Retinal pigment epithelial cell (primary cell): ENCODE results near the gene CCAR1.
A peak's percentile ranks its signal among the peaks of the same experiment; 100 is the strongest.
"Not testable (repeated sequence)": the region's sequence is repeated elsewhere in the genome, so short reads cannot be mapped to it uniquely, and the experiment has no call there.

ENCODE experiments used
- DNase-seq: peaks from one replicate; pipeline ENCODE4 v3.0.0-alpha.2; 2010; ENCODE audit warnings: low read depth
- H3K4me3 ChIP-seq: 2 replicates; pipeline ENCODE4 v1.5.1; 2011; ENCODE audit warnings: mild to moderate bottlenecking, low read length, control low read depth, moderate library complexity
- CTCF ChIP-seq: conservative IDR thresholded peaks from 2 replicates; pipeline ENCODE4 v1.5.1; 2011; ENCODE audit warnings: low read depth, low read length, control low read depth, inconsistent platforms

The CCAR1 gene

GRCh38 chr10:68800211-68800610, 79.2 kb downstream of the CCAR1 start:
- DNase-seq: no peak
- no peak overlapping the region for H3K4me3 ChIP-seq
- no peak for TF ChIP-seq CTCF

- DNase-seq: no peak
- no peak for TF ChIP-seq CTCF
- no peak overlapping the region for H3K4me3 ChIP-seq
Measured at GRCh38 chr10:68804692-68805091, 83.7 kb downstream of the CCAR1 start.

GRCh38 chr10:68810830-68811229, 89.8 kb downstream of the CCAR1 start:
- DNase-seq: not testable (repeated sequence)

GRCh38 chr10:68811314-68812009, 90.4 kb downstream of the CCAR1 start:
- TF ChIP-seq CTCF: no peak
- H3K4me3 ChIP-seq: no peak overlapping the region
- no peak for DNase-seq

More at GRCh38 chr10:68810830-68811229, 89.8 kb downstream of the CCAR1 start:
- H3K4me3 ChIP-seq: not testable (repeated sequence)

GRCh38 chr10:68812420-68812819, 91.4 kb downstream of the CCAR1 start:
- TF ChIP-seq CTCF: no peak
- no peak overlapping the region for H3K4me3 ChIP-seq
- DNase-seq: no peak

- peak; percentile 66 for DNase-seq
- H3K4me3 ChIP-seq: no peak overlapping the region
- TF ChIP-seq CTCF: no peak
Measured at GRCh38 chr10:68813559-68813958, 92.5 kb downstream of the CCAR1 start.

- no peak overlapping the region for H3K4me3 ChIP-seq
- DNase-seq: no peak
- TF ChIP-seq CTCF: no peak
Measured at GRCh38 chr10:68816796-68817412, 95.9 kb downstream of the CCAR1 start.

GRCh38 chr10:68820359-68820758, 99.3 kb downstream of the CCAR1 start:
- H3K4me3 ChIP-seq, DNase-seq: not testable (repeated sequence)

GRCh38 chr10:68822626-68823025, 101.6 kb downstream of the CCAR1 start:
- DNase-seq, H3K4me3 ChIP-seq: not testable (repeated sequence)
